GM21367 (cell line): Measurements from ENCODE around the gene ITGA5.
A peak's percentile ranks its signal among the peaks of the same experiment; 100 is the strongest.

ENCODE experiments used
- ATAC-seq: cut with Tn5 transposase; IDR thresholded peaks from one replicate; pipeline ENCODE4 v1.9.1; 2021; ENCODE audit not compliant: unreplicated experiment

ITGA5 gene

DNA sequence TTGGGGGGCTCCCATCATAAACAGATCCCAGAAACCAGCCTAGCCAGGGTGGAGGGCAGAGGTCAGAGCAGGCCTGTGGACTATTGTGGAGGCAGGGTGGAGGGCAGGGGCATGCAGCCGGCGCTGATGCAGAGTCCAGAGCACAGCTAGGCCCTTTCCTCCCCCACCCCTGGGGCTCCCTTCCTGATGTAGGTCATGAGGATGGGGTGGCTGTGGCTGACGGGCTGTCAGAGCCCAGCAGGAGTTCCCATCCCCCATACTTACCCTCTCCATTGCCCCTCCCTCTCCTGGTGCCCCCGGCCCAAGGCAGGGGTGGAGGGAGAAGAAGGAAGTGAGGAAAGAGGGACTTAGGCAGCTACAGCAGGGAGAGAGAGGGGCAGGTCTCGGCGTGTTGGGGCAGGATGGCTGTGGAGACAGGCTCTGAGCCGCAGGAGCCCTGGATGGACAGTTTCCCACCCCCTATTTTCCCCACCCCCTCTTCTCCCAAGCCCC, 28.8 kb downstream of the ITGA5 start:
- ATAC-seq = no peak

DNA sequence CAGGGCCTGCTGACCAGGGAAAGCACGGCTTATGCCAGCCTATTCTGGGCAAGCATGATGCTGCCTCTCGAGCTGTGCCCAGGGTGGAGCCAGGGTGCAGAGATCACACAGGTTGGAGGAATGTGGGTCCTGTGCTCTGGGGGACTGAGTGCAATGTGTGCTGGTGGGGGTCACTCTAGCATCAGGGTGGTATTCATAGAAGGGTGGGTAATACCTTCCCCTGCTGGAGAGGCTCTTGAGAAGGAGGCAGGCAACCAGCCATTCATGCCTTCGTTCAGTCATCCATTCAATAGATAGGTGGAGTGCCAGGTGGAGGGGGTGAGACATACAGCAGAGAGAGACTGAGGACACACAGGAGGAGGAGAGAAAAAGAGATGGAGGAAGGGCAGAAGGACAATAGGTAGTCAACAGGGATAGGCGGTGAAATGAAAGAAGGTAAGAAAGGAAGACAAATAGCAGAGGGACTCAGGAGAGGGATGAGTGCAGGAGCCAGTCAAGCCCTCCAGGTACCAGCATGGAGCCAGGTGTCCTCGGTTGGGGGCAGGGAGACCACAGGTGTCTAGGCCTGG, 29.4 kb downstream of the ITGA5 start:
- no peak for ATAC-seq

DNA sequence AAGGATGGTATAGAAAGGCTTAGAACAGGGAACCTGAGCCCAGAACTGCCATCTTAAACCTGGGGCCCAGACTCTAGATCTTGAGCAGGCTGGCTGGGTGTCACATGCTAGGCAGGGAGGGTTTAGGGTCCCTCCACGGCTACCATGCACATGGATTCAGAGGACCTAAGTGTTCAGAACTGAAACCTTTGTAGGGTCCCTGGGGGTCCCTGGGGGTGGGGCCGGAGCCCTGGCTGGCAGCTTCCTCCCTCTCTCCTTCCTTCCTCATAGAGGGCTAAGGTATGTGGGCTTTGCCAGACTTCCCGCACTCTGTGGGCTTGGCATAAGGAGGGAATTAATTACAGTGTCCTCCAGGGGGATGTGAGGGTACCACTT, 29.9 kb downstream of the ITGA5 start:
- ATAC-seq = no peak

DNA sequence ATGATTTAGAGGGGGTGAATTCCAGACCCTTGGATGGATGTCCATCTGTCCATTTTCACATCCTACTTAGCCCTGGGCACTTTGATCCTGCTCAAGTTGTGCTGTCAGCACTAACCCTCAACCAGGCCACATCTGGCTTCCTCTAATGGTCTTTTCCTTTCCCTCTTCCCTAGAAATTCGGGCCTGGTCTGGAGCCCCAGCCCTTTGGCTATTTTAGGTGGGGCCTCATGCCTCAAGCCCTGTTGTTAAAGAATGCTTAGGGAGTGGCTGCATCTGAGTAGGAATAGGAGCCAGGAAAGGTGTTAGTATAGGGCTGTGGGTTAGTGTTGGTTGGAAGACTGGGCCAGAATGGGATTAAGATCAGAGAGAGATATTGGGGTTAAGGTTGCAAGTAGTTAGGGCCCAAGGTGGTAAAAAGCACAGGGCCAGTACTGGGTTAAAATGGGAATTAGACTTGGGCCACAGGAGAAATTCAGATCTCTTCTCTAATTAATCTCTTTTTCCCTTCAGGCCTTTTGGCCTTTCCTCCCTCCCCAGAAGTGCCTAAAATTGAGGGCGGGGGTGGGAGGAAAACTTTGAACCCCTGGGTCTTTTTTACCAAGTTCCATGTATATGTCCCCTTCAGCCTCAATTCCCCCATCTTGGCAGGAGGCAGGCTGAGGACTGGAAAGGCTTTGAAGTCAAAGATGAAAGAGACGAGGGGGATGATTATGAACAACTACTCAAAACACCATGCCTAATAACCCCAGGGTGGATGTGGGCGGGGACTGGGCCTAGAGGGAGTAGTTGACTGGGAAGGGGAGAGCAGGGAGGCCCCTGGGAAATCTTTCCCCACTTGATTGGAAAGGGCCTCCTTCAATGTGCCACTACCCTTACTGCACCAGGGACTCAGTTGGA, 30.6 kb downstream of the ITGA5 start:
- ATAC-seq = no peak

DNA sequence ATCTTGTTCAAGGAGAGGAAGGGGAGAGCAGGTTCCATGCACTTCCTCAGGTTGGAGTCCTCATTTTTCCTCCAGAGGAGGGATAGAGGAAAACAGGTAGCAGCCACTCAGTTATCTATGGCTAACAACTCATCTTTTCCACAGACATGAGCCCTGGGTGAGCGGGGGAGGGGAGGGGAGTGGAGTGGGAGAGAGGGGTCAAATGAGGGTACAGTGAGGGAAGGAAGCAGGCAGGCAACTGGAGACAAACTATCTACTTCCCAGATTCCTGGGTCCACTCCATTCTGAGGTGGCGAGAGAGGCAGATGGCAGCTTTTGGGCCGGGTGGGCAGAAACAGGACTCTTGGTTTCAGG, 32.0 kb downstream of the ITGA5 start:
- ATAC-seq = no peak

DNA sequence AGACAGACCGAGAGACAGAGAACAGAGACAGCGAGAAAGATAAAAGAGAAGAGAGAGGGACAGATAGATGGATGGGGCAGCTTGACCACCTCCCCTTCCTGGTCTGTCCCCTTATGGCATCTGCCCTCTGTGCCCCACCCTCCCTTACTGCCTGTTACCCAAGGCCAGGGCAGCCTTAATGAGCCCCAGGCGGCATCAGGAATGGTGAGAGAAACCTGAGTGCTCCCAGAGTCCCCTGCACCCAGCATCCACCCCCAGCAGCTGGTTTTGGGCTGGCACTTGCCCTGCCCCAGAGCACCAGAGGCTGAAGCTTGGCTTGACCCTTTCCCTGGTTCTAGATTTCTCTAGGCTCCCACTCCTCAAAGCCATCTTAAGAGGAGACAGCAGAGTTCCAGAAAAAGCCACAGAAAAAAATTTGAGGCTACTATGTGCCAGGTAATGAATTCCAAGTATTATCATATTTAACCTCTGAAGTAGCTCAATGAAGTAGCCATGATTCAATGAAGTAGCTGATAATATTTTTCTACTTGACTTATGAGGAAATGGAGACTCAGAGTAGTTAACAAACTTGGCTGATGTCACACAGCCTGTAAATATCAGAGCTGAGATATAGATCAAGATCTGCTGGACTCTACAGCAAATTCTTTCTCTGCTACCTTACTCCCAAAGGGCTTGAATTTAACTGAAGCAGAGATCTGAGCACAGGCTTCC, 32.5 kb downstream of the ITGA5 start:
- ATAC-seq = no peak

DNA sequence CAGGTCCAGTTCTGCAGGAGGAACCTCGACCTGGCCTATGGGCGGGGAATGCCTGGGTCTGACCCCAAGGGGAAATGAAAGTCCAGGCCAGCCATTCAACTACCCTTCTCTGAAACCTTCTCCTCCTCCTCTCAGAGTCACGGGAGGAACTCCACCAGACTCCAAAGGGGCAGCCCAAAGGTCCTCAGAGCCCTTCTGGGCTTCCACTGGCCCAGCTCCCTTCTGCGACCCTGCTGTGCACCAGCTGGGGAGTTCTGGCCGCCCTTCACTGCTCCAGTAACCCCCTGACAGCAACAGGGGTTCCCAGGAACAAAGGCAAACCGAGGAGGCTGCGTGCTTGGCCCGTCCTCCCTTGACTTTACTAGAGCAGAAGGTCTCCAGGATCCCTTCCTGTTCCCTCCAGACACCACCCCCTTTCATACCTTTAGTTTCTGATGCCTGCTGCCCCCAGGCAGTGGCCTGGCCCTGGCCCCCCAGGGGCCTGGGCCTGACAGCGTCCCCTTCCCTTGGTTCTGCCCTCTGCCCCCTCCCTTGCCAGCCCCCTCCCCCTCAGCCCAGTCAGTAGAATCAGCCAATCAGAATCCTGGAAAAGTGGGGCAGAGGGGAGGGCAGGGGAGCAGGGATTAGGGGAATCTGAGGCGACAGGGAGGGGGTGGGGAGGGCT, 33.7 kb downstream of the ITGA5 start:
- ATAC-seq = peak; percentile 67

DNA sequence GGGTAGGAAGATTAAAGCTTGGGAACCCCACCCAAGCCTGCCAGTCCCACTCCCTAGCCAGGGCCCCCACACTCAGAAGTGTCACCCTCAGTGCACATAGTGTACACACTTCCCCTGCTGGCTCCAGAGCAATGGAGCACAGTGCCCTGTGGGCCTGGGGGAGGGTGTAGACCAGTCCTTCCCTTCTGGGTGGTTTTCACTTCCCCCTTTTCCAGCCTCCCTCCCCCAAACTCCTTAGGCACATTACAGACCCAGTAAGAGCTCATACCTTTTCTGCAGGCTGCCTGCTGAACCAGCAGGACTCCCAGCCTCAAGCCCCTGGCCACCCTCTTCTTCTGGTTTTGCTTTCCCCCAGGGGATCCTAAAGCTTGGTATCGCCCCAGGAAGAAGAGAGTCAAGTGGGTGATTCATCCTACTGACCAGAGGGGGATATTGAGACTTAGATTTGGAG, 34.5 kb downstream of the ITGA5 start, which contains the start of gene ZNF385A:
Gene ZNF385A, minus strand, starts transcription at position 143 of the 451 bp plus-strand sequence. CDS start 219 bp downstream, outside the sequence.
- no peak for ATAC-seq

DNA sequence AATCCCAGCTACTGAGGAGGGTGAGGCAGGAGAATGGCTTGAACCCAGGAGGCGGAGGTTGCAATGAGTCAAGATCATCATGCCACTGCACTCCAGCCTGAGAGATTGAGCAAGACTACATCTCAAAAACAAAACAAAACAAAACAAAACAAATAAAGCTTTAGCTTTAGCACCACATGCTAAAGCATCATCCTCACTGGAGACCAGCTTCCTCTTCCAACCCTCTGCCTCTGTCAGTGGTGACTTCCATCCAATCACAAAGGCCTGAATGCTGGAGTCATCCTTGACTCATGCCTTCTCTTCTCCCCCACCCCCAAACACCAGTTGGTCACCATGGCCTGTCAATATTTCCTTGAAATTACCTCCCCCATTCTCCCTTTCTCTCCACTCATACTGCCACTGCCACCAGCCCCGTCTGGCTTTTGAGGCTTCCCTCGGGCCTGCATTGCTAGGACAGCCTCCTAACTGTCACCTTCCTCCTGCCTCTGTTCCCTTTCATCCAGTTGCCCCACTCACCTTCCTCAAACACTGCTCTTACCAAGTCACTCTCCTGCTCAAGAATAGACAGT, 35.9 kb downstream of the ITGA5 start:
- ATAC-seq = no peak

DNA sequence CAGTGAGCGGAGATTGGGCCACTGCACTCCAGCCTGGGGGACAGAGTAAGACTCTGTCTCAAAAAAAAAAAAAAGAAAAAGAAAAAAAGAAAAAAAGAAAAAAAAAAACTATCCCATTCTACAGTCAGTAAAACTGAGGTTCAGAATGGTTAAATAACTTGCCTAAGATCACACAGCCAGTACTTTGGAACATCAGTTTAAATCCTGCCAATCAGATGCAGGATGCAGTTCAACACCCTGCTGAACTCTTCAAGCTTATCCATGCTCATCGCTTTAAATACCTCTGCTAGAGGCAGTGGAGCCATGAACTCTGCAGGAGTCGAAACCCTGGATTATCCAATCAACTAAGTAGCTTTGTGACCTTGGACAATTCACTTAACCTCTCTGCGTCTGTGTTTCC, 37.9 kb downstream of the ITGA5 start:
- ATAC-seq = no peak

DNA sequence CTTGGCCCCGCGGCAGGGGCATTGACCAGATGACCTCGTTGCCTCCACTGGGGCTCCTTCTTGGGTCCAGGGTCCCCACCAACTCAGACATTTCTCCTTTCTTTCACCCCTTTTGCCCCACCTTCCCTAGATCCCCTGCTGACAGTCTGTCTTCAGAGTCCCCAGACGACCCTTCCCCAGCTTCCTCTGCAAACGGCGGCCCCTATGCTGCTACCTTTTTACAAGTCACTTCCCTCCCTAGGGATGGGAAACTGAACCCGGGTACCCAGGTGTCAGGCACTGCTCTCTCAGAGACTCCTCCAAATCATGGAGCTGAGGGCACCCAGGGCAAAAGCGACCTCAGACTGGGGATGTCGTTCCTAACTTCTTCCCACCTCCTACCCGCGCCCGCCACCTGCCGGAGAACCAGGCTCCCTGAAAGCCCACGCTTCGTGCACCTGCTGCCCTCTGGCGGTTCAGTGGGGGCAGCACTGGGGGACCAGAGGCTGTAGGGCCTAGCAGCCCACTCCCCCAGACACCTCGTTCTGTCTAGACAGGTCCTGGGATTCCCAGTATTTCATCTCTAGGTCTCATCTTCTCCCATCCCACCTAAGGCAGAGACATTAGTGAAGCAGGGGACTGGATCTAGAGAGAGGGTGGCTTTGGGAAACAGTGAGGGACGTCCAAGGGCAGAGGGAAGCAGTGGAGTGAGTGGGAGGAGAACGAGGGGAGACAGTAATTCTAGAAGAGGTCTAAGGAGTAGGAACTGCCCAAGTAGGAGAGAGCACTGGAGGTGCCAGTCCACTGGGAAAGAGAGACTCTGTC, 39.5 kb downstream of the ITGA5 start:
- ATAC-seq = peak; percentile 65

DNA sequence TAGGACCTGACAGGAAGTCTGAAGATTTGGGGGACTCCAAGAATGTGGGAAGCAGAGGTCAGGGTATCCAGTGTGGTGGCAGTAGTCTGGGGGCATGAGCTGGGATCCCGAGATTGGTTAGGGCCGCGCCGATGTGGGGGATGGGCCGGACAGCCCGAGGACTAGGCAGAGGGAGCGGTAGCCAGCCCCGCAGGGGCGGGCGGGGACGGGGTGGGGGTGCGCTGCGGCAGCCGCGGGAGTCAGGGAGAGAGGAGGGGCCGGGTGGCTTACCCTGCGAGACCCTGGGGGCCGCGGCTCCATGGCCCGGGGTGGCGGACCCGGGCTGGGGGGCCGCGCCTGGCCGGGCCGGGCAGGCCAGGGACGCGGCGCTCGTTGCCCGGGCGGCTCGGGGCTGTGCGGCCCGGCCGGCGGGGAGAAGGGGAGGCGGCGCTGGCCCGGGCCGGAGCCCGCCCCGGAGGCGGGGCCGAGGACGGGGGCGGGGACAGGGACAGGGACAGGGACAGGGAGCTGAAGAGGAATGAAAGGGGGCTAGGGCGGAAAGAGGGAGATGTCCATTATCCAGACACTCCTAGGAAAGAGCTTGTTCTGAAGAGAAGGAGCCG, 40.2 kb downstream of the ITGA5 start:
- no peak for ATAC-seq

DNA sequence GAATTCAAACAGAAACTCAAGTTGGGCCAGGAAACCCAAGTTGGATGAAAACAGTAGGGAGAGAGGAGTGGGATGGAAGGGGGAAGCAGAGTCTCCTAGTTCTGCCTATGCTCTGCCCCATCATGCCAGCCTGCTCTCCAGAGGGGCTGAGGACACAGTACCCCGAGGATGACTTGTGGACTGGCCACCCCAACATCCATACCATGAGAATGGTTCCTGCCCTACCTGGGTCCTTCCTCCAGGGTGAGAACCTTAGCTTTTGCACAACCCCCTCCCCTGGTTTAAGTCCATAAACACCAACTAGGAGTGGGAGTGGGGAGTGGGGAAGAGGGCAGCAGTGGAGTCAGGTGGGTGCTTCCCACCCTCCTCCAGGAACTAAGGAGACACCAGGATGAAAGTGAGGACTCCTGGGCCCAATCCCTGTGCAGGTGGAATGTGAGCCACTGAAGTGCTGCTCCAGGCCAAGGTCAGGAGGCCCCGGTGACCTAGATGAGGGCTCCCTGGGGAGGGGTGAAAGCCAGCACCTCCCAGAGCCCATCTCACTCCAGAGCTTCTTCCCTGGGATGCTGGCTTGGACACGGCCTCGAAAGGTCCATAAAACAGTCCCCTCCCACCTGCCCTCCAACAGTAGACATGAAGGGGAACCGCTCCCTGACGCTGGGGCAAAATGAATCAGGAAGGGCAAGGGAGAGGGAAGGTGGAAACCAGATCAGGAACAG, 41.1 kb downstream of the ITGA5 start:
- ATAC-seq = no peak

DNA sequence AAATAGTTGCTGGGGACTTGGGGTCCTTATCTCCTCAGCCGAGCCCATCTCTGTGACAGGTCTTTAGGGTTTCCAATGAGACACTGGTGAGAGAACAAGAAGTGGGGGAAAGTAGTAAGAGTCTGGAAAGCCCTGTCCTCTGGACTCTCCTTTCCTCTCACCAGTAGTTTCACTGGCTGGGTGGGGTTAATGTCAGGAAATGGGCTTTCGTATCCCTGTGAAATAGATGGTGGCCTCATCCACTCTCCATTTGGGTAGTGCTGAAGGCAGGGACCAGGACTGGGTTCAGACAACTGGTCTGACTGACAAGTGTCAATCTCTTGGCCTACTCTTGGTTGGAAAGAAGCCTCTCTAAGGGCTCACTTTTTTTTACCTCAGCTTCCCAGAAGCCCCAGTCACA, 42.1 kb downstream of the ITGA5 start:
- no peak for ATAC-seq

DNA sequence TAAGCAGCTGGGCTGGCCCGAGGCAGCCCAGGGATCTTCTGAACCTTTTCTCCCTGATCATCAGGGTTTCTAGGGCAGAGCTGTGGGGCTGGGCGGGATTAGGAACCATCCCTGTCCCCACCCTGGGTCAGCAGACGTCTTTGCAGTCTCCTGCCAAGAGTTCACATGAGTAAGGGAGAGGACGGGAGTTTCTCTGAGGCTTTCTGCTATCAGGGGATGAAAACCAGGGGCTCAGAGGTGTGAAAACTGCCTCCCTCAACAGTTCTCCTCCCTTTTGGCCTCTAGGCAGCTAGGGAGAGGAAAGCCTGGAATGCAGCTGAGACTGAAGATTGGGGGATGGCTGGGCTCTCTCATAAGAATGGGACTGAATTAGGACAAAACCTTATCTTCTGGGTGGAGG, 42.5 kb downstream of the ITGA5 start:
- no peak for ATAC-seq

DNA sequence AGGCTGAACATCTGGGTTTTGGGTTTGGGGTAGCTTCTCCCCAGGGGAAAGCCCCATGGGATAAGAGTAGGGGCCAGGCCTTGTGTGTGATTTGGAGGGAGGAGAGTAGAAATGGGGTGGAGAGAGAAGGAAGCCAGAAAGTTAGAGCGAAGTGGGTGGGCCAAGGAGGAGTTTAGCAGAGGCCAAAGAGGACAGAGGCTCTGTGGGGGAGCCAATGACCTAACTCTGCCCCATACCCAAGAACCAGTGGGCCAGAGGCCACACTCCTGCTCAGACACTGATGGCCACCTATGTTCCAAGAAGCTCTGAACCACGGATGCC, 43.8 kb downstream of the ITGA5 start:
- no peak for ATAC-seq

DNA sequence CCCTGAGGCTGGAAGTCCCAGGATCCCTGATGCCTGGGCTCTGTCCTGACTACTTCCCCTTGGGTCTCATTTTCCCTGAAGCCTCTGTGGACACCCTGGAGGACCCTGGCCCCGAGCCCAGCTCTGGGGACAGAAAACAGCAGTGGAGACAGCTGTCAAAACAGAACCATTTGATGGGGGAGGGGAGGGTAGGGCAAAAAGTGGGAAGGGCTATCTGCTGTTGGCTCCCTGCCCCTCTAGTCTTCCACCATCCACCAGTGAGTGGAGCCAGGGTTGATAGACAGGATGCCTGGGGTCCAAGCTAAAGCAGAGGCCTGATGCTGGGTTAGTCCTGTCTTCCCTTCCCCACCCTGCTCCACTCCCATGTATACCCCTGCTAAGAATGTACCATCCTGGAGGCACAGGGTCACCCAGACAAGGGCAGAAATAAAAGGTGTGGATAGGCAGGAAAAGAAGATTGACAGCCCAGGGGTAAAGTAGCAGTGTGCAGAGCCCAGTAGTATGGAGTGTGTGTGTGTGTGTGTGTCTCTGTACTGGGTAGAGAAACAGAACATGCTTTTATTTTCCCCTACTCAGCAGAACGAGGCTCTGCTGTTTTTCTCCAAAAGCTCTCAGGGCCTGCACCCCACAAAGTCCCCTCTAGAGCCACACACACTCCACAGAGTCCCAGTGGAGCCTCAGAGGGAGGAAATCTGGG, 44.4 kb downstream of the ITGA5 start:
- no peak for ATAC-seq
